Loucy (cell line): ENCODE measurements around the gene PPA2.
A peak's percentile ranks its signal among the peaks of the same experiment; 100 is the strongest.

ENCODE experiments used
- H2AFZ ChIP-seq: fragments of 200-600 bp; sonication (generic); 2 replicates; pipeline ENCODE4 v1.6.0; 2016; ENCODE audit warnings: antibody characterized with exemption, mild to moderate bottlenecking, low read length, moderate library complexity
- H3F3A ChIP-seq: fragments of 200-600 bp; 2 replicates; pipeline ENCODE4 v1.6.0; 2016; ENCODE audit warnings: antibody characterized with exemption, low read depth, mild to moderate bottlenecking
- H3K27me3 ChIP-seq: fragments of 200-600 bp; sonication (generic); 2 replicates; pipeline ENCODE4 v1.6.1; 2014; ENCODE audit warnings: low read length, mild to moderate bottlenecking; ENCODE audit not compliant: insufficient read depth, poor library complexity, severe bottlenecking
- H3K36me3 ChIP-seq: fragments of 200-600 bp; sonication (generic); 2 replicates; pipeline ENCODE4 v1.6.1; 2016; ENCODE audit warnings: low read length; ENCODE audit not compliant: insufficient read depth
- H3K4me1 ChIP-seq: fragments of 200-600 bp; sonication (generic); 2 replicates; pipeline ENCODE4 v1.5.1; 2014; ENCODE audit warnings: low read length, mild to moderate bottlenecking; ENCODE audit not compliant: insufficient read depth, poor library complexity, severe bottlenecking
- H3K4me2 ChIP-seq: fragments of 200-600 bp; sonication (generic); 2 replicates; pipeline ENCODE4 v1.6.0; 2014; ENCODE audit warnings: antibody characterized with exemption, low read length, low read depth, mild to moderate bottlenecking; ENCODE audit not compliant: poor library complexity, severe bottlenecking
- H3K4me3 ChIP-seq: fragments of 200-600 bp; sonication (generic); 2 replicates; pipeline ENCODE4 v1.5.1; 2014; ENCODE audit warnings: low read length, mild to moderate bottlenecking, mixed read lengths; ENCODE audit not compliant: poor library complexity, severe bottlenecking
- H3K79me2 ChIP-seq: fragments of 200-600 bp; sonication (generic); 2 replicates; pipeline ENCODE4 v1.6.1; 2014; ENCODE audit warnings: low read length; ENCODE audit not compliant: insufficient read depth
- H3K9ac ChIP-seq: fragments of 200-600 bp; sonication (generic); 2 replicates; pipeline ENCODE4 v1.6.0; 2014; ENCODE audit warnings: mild to moderate bottlenecking, low read depth, low read length, moderate library complexity; ENCODE audit not compliant: poor library complexity, severe bottlenecking
- H3K9me2 ChIP-seq: fragments of 200-600 bp; sonication (generic); replicated peaks from 2 replicates; pipeline ENCODE4 v1.6.1; 2016; ENCODE audit warnings: low read depth, low read length, mixed read lengths
- H3K9me3 ChIP-seq: fragments of 200-600 bp; sonication (generic); 2 replicates; pipeline ENCODE4 v1.6.1; 2014; ENCODE audit warnings: mild to moderate bottlenecking, antibody characterized with exemption, low read length, low read depth; ENCODE audit not compliant: insufficient read depth
- H4K20me1 ChIP-seq: fragments of 200-600 bp; sonication (generic); 2 replicates; pipeline ENCODE4 v1.6.0; 2014; ENCODE audit warnings: antibody characterized with exemption, low read length, mild to moderate bottlenecking; ENCODE audit not compliant: insufficient read depth, poor library complexity, severe bottlenecking
- EZH2phosphoT487 ChIP-seq: fragments of 200-600 bp; IDR thresholded peaks from 2 replicates; pipeline ENCODE4 v1.6.1; 2018; ENCODE audit warnings: antibody characterized with exemption, mild to moderate bottlenecking, moderate library complexity, borderline replicate concordance
- TF ChIP-seq, protein P1 (sequence below): fragments of 200-600 bp; sonication (generic); conservative IDR thresholded peaks from 2 replicates; pipeline ENCODE4 v1.5.1; 2014; ENCODE audit warnings: mild to moderate bottlenecking, antibody characterized with exemption, low read length

The PPA2 gene

GRCh38 chr4:105473324-105474098, at the start of gene PPA2:
Gene PPA2, minus strand, starts transcription at chr4:105474062. Its CDS starts 12 bp downstream, at chr4:105474050.
- TF ChIP-seq EZH2phosphoT487, result no peak
- TF ChIP-seq, protein P1, sequence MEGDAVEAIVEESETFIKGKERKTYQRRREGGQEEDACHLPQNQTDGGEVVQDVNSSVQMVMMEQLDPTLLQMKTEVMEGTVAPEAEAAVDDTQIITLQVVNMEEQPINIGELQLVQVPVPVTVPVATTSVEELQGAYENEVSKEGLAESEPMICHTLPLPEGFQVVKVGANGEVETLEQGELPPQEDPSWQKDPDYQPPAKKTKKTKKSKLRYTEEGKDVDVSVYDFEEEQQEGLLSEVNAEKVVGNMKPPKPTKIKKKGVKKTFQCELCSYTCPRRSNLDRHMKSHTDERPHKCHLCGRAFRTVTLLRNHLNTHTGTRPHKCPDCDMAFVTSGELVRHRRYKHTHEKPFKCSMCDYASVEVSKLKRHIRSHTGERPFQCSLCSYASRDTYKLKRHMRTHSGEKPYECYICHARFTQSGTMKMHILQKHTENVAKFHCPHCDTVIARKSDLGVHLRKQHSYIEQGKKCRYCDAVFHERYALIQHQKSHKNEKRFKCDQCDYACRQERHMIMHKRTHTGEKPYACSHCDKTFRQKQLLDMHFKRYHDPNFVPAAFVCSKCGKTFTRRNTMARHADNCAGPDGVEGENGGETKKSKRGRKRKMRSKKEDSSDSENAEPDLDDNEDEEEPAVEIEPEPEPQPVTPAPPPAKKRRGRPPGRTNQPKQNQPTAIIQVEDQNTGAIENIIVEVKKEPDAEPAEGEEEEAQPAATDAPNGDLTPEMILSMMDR, result no peak
- Histone ChIP-seq H4K20me1 (peaks cover 40% of the 10 kb centered on the region), H2AFZ (peak within 1 kb of the TSS; percentile 95), H3K79me2 (peaks cover 46% of the 10 kb centered on the region), H3K4me2 (peak within 1 kb of the TSS; percentile 83), H3K9ac (peak within 1 kb of the TSS; percentile 88), H3K27me3 (no peaks in the 10 kb centered on the region), H3K4me3 (peak within 1 kb of the TSS; percentile 90), H3F3A (no peaks in the 10 kb centered on the region), H3K9me3 (no peaks in the 10 kb centered on the region), H3K36me3 (no peaks in the 10 kb centered on the region), H3K9me2 (no peaks in the 10 kb centered on the region), H3K4me1 (peaks cover 39% of the 10 kb centered on the region)

GRCh38 chr4:105520819-105521790, 47.2 kb upstream of the PPA2 start:
- no peaks in the 10 kb centered on the region for H4K20me1 ChIP-seq
- no peaks in the 10 kb centered on the region for H3K79me2 ChIP-seq
- no peaks in the 10 kb centered on the region for H3K9me3 ChIP-seq
- no peak overlapping the region for H2AFZ ChIP-seq
- no peaks in the 10 kb centered on the region for H3F3A ChIP-seq
- H3K4me2 ChIP-seq, result no peak overlapping the region
- no peaks in the 10 kb centered on the region for H3K36me3 ChIP-seq
- H3K27me3 ChIP-seq, result no peaks in the 10 kb centered on the region
- H3K9ac ChIP-seq, result no peak overlapping the region
- no peaks in the 10 kb centered on the region for H3K4me1 ChIP-seq
- TF ChIP-seq, protein P1, result peak; percentile 89
- TF ChIP-seq EZH2phosphoT487, result no peak
- no peaks in the 10 kb centered on the region for H3K9me2 ChIP-seq
- H3K4me3 ChIP-seq, result no peak overlapping the region

DNA sequence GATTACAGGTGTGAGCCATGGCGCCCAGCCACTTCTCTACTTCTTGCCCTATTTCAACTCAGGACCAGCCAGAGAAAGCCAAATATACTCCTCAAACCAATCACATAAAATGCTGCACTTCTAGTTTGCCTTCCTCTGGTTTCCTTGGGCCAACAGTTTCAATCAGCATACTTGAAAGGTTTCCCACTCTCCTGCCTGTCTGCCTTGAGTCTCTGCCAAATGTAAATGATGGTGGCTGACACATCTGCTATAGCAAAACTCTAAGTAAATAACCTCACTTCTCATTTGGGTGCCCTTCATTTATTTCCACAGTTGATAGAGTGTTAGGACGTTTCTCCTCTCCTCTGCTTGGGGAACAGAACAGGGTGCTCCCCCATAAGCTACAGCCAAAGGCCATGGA, 36.4 kb upstream of the PPA2 start:
- TF ChIP-seq, protein P1, result no peak
- TF ChIP-seq EZH2phosphoT487, result no peak
- Histone ChIP-seq H3K27me3 (no peaks in the 10 kb centered on the region), H3K4me1 (no peaks in the 10 kb centered on the region)

More for the DNA sequence above, 36.4 kb upstream of the PPA2 start:
- Histone ChIP-seq H3K9ac (no peak overlapping the region), H3K4me3 (no peak overlapping the region), H3K9me3 (no peaks in the 10 kb centered on the region), H3K9me2 (no peaks in the 10 kb centered on the region), H3K36me3 (no peaks in the 10 kb centered on the region), H2AFZ (no peak overlapping the region), H4K20me1 (no peaks in the 10 kb centered on the region), H3F3A (no peaks in the 10 kb centered on the region), H3K79me2 (no peaks in the 10 kb centered on the region), H3K4me2 (no peak overlapping the region)
